WTC11 (cell line): Measurements from ENCODE around the gene CIT. TPM values are rescaled to one million over a fixed set of nuclear protein-coding genes. Genes with fewer than 3 reads are reported as not detected.

ENCODE experiments used
- ATAC-seq: fragments of 200-7000 bp; cut with Tn5 transposase; 2 replicates; pipeline ENCODE4 v1.10.0; 2021; ENCODE audit warnings: mild to moderate bottlenecking, moderate library complexity
- CTCF ChIA-PET: fragments of 300-600 bp; sonication (Branson Sonifier 250); formaldehyde crosslinking; loops from one replicate; lab custom pipeline; 2021; ENCODE audit warnings: antibody characterized with exemption; lab: Charles Lee
- POLR2A ChIA-PET: fragments of 350-600 bp; sonication (Branson Sonifier 250); formaldehyde crosslinking; loops from one replicate; lab custom pipeline; 2021; ENCODE audit warnings: antibody characterized with exemption; lab: Charles Lee
- DNase-seq: peaks from one replicate; pipeline ENCODE4 v3.0.0; 2021; ENCODE audit warnings: low spot score
- H3K27ac Mint-ChIP-seq: 2 replicates; pipeline ENCODE4 v1.8.0; 2021; ENCODE audit warnings: mixed read lengths
- H3K27me3 Mint-ChIP-seq: 2 replicates; pipeline ENCODE4 v1.8.0; 2021; ENCODE audit warnings: low read depth, mild to moderate bottlenecking, moderate library complexity, mixed read lengths
- H3K36me3 Mint-ChIP-seq: 2 replicates; pipeline ENCODE4 v1.8.0; 2021; ENCODE audit warnings: mixed read lengths
- H3K4me1 Mint-ChIP-seq: 2 replicates; pipeline ENCODE4 v1.8.0; 2022; ENCODE audit warnings: mixed read lengths
- H3K4me3 Mint-ChIP-seq: 2 replicates; pipeline ENCODE4 v1.8.0; 2021; ENCODE audit warnings: mild to moderate bottlenecking, moderate library complexity, mixed read lengths
- H3K9me3 Mint-ChIP-seq: 2 replicates; pipeline ENCODE4 v1.8.0; 2021; ENCODE audit warnings: mixed read lengths
- ATF1 ChIP-seq: sonication (generic); formaldehyde crosslinking; IDR thresholded peaks from 2 replicates; pipeline ENCODE4 v1.8.1; 2023; ENCODE audit warnings: mild to moderate bottlenecking, moderate library complexity, missing genetic modification reagents
- CREM ChIP-seq: sonication (generic); formaldehyde crosslinking; IDR thresholded peaks from 2 replicates; pipeline ENCODE4 v1.8.1; 2022; ENCODE audit warnings: mild to moderate bottlenecking, missing genetic modification reagents, moderate library complexity
- CTCF ChIP-seq: fragments of 200-600 bp; IDR thresholded peaks from 2 replicates; pipeline ENCODE4 v1.8.0; 2022; ENCODE audit warnings: antibody characterized with exemption
- EMX1 ChIP-seq: fragments of 250-450 bp; sonication (Bioruptor Pico); IDR thresholded peaks from 2 replicates; pipeline ENCODE4 v1.8.0; 2021; ENCODE audit warnings: mild to moderate bottlenecking
- ETV6 ChIP-seq: sonication (generic); formaldehyde crosslinking; IDR thresholded peaks from 2 replicates; pipeline ENCODE4 v1.8.1; 2022; ENCODE audit warnings: mild to moderate bottlenecking, missing genetic modification reagents
- JAZF1 ChIP-seq: fragments of 250-450 bp; sonication (Bioruptor Pico); IDR thresholded peaks from 2 replicates; pipeline ENCODE4 v1.9.0; 2021; ENCODE audit warnings: moderate library complexity, mild to moderate bottlenecking, inconsistent platforms
- MLX ChIP-seq: sonication (generic); formaldehyde crosslinking; IDR thresholded peaks from 2 replicates; pipeline ENCODE4 v1.8.1; 2023; ENCODE audit warnings: mild to moderate bottlenecking, missing genetic modification reagents, moderate library complexity
- NFE2L1 ChIP-seq: sonication (generic); formaldehyde crosslinking; IDR thresholded peaks from 2 replicates; pipeline ENCODE4 v1.8.1; 2023; ENCODE audit warnings: missing genetic modification reagents
- NFYB ChIP-seq: sonication (generic); formaldehyde crosslinking; conservative IDR thresholded peaks from 2 replicates; pipeline ENCODE4 v1.8.0; 2022; ENCODE audit warnings: low read depth, missing genetic modification reagents
- SOX15 ChIP-seq: fragments of 250-450 bp; sonication (Bioruptor Pico); IDR thresholded peaks from 2 replicates; pipeline ENCODE4 v1.9.0; 2021; ENCODE audit warnings: mild to moderate bottlenecking
- TEAD4 ChIP-seq: sonication (generic); formaldehyde crosslinking; IDR thresholded peaks from 2 replicates; pipeline ENCODE4 v1.8.0; 2022; ENCODE audit warnings: mild to moderate bottlenecking, missing genetic modification reagents
- USF2 ChIP-seq: sonication (generic); formaldehyde crosslinking; IDR thresholded peaks from 2 replicates; pipeline ENCODE4 v1.8.1; 2023; ENCODE audit warnings: mild to moderate bottlenecking, missing genetic modification reagents, moderate library complexity
- ZNF232 ChIP-seq: sonication (generic); formaldehyde crosslinking; IDR thresholded peaks from 2 replicates; pipeline ENCODE4 v1.8.0; 2022; ENCODE audit warnings: mild to moderate bottlenecking, missing genetic modification reagents
- total RNA-seq: library from RNA; stranded (reverse); gene quantifications from 3 replicates; pipeline ENCODE4 v1.2.3, GENCODE V29; 2021
- TF ChIP-seq, protein P1 (sequence below): sonication (generic); formaldehyde crosslinking; IDR thresholded peaks from 2 replicates; pipeline ENCODE4 v1.8.0; 2023; ENCODE audit warnings: missing genetic modification reagents
- TF ChIP-seq, protein P2 (sequence below): sonication (generic); formaldehyde crosslinking; IDR thresholded peaks from 2 replicates; pipeline ENCODE4 v1.8.1; 2022; ENCODE audit warnings: mild to moderate bottlenecking, missing genetic modification reagents, moderate library complexity, borderline replicate concordance
- TF ChIP-seq, protein P3 (sequence below): sonication (generic); formaldehyde crosslinking; IDR thresholded peaks from 2 replicates; pipeline ENCODE4 v1.8.0; 2022; ENCODE audit warnings: mild to moderate bottlenecking, missing genetic modification reagents
- TF ChIP-seq, protein P4 (sequence below): sonication (generic); formaldehyde crosslinking; IDR thresholded peaks from 2 replicates; pipeline ENCODE4 v1.8.1; 2022; ENCODE audit warnings: mild to moderate bottlenecking, moderate library complexity, missing genetic modification reagents
- TF ChIP-seq, protein P5 (sequence below): sonication (generic); formaldehyde crosslinking; IDR thresholded peaks from 2 replicates; pipeline ENCODE4 v1.8.1; 2023; ENCODE audit warnings: mild to moderate bottlenecking, missing genetic modification reagents
- TF ChIP-seq, protein P6 (sequence below): sonication (generic); formaldehyde crosslinking; IDR thresholded peaks from 2 replicates; pipeline ENCODE4 v1.8.1; 2023; ENCODE audit warnings: mild to moderate bottlenecking, moderate library complexity, missing genetic modification reagents

The CIT gene
- total RNA-seq, 1 experiment from 2014 or later: 65.4 TPM

DNA sequence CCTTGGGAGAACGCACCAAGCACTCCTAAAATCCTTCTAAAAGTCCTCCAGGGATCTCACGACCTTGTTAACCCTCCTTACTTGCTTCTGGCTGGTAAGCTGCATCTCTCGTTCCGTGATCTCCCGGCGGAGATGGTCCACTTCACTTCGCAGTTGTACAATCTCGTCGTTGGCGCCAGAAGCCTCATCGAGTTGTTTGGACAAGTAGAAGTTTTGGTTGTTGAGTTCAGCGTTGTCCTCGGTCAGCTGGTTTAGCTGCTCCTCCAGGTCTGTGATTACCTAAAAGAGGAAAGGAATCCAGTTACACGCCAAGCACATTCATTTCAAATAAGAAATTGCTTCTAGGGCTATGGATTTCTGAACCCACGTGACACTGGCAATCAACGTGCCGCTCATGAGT is 142.0 kb downstream of the CIT start (continued):
- TF ChIP-seq, protein P1, sequence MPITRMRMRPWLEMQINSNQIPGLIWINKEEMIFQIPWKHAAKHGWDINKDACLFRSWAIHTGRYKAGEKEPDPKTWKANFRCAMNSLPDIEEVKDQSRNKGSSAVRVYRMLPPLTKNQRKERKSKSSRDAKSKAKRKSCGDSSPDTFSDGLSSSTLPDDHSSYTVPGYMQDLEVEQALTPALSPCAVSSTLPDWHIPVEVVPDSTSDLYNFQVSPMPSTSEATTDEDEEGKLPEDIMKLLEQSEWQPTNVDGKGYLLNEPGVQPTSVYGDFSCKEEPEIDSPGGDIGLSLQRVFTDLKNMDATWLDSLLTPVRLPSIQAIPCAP (CRISPR knock-in tag): no peak
- TF ChIP-seq, protein P2, sequence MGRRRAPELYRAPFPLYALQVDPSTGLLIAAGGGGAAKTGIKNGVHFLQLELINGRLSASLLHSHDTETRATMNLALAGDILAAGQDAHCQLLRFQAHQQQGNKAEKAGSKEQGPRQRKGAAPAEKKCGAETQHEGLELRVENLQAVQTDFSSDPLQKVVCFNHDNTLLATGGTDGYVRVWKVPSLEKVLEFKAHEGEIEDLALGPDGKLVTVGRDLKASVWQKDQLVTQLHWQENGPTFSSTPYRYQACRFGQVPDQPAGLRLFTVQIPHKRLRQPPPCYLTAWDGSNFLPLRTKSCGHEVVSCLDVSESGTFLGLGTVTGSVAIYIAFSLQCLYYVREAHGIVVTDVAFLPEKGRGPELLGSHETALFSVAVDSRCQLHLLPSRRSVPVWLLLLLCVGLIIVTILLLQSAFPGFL (CRISPR knock-in tag): no peak
- TF ChIP-seq JAZF1 (CRISPR knock-in tag) (no peak), CREM (no peak), USF2 (CRISPR knock-in tag) (no peak), ETV6 (CRISPR knock-in tag) (no peak)

GRCh38 chr12:119730381-119730780 is 146.7 kb downstream of the CIT start:
- no peak overlapping the region for H3K27ac Mint-ChIP-seq
- ATAC-seq (no peak), DNase-seq (no peak)
- ChIA-PET CTCF (interaction anchor here (0.7 kb wide), 1 partner anchor 84 kb away, joined by 3 read pairs; no protein-coding TSS in a partner anchor), POLR2A (no interaction called here)
- no peak for TF ChIP-seq ZNF232 (CRISPR knock-in tag)
- TF ChIP-seq NFE2L1 (CRISPR knock-in tag): no peak
- no peak for TF ChIP-seq EMX1 (CRISPR knock-in tag)
- TF ChIP-seq, protein P3, sequence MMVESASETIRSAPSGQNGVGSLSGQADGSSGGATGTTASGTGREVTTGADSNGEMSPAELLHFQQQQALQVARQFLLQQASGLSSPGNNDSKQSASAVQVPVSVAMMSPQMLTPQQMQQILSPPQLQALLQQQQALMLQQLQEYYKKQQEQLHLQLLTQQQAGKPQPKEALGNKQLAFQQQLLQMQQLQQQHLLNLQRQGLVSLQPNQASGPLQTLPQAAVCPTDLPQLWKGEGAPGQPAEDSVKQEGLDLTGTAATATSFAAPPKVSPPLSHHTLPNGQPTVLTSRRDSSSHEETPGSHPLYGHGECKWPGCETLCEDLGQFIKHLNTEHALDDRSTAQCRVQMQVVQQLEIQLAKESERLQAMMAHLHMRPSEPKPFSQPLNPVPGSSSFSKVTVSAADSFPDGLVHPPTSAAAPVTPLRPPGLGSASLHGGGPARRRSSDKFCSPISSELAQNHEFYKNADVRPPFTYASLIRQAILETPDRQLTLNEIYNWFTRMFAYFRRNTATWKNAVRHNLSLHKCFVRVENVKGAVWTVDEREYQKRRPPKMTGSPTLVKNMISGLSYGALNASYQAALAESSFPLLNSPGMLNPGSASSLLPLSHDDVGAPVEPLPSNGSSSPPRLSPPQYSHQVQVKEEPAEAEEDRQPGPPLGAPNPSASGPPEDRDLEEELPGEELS (CRISPR knock-in tag): no peak
- TF ChIP-seq CTCF: no peak
- no peak for TF ChIP-seq NFYB
- TF ChIP-seq, protein P4, sequence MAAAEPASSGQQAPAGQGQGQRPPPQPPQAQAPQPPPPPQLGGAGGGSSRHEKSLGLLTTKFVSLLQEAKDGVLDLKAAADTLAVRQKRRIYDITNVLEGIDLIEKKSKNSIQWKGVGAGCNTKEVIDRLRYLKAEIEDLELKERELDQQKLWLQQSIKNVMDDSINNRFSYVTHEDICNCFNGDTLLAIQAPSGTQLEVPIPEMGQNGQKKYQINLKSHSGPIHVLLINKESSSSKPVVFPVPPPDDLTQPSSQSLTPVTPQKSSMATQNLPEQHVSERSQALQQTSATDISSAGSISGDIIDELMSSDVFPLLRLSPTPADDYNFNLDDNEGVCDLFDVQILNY (CRISPR knock-in tag): no peak
- no peaks in the 10 kb centered on the region for H3K9me3 Mint-ChIP-seq
- peaks cover 40% of the 10 kb centered on the region for H3K36me3 Mint-ChIP-seq
- no peaks in the 10 kb centered on the region for H3K27me3 Mint-ChIP-seq
- no peak overlapping the region for H3K4me3 Mint-ChIP-seq
- no peaks in the 10 kb centered on the region for H3K4me1 Mint-ChIP-seq

- H3K4me1 Mint-ChIP-seq: no peaks in the 10 kb centered on the region
- TF ChIP-seq MLX (CRISPR knock-in tag): no peak
- TF ChIP-seq ATF1 (CRISPR knock-in tag): no peak
- TF ChIP-seq, protein P5, sequence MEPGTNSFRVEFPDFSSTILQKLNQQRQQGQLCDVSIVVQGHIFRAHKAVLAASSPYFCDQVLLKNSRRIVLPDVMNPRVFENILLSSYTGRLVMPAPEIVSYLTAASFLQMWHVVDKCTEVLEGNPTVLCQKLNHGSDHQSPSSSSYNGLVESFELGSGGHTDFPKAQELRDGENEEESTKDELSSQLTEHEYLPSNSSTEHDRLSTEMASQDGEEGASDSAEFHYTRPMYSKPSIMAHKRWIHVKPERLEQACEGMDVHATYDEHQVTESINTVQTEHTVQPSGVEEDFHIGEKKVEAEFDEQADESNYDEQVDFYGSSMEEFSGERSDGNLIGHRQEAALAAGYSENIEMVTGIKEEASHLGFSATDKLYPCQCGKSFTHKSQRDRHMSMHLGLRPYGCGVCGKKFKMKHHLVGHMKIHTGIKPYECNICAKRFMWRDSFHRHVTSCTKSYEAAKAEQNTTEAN (CRISPR knock-in tag): no peak
- TF ChIP-seq, protein P6, sequence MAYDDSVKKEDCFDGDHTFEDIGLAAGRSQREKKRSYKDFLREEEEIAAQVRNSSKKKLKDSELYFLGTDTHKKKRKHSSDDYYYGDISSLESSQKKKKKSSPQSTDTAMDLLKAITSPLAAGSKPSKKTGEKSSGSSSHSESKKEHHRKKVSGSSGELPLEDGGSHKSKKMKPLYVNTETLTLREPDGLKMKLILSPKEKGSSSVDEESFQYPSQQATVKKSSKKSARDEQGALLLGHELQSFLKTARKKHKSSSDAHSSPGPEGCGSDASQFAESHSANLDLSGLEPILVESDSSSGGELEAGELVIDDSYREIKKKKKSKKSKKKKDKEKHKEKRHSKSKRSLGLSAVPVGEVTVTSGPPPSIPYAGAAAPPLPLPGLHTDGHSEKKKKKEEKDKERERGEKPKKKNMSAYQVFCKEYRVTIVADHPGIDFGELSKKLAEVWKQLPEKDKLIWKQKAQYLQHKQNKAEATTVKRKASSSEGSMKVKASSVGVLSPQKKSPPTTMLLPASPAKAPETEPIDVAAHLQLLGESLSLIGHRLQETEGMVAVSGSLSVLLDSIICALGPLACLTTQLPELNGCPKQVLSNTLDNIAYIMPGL (CRISPR knock-in tag): no peak
- TF ChIP-seq SOX15 (CRISPR knock-in tag): no peak
- no peak for TF ChIP-seq TEAD4
- TF ChIP-seq, all 79 proteins: peak for 0
- DNase-seq (no peak), ATAC-seq (no peak)
- no peak overlapping the region for H3K4me3 Mint-ChIP-seq
- no peak overlapping the region for H3K27ac Mint-ChIP-seq
- POLR2A ChIA-PET: no interaction called here
- H3K36me3 Mint-ChIP-seq: peaks cover 40% of the 10 kb centered on the region
- no peaks in the 10 kb centered on the region for H3K9me3 Mint-ChIP-seq
- CTCF ChIA-PET: no interaction called here
- no peaks in the 10 kb centered on the region for H3K27me3 Mint-ChIP-seq
Observed at GRCh38 chr12:119729871-119730270, 147.2 kb downstream of the CIT start.
